Endothelial cell of umbilical vein (primary cell): Measurements from ENCODE around the gene NSD1. TPM values are rescaled to one million over a fixed set of nuclear protein-coding genes. Genes with fewer than 3 reads are reported as not detected.

Experiments
- BruUV-seq: library from RNA; stranded (reverse); fragments of 400-500 nt; replicated peaks from 2 replicates; lab custom pipeline; 2021; lab: Mats Ljungman, UMichigan
- CTCF ChIA-PET: fragments of 300-600, 350-600 bp; sonication (Branson Sonifier 250); formaldehyde crosslinking; loops from one replicate; lab custom pipeline; 2021; ENCODE audit warnings: antibody characterized with exemption, inconsistent platforms; lab: Charles Lee
- POLR2A ChIA-PET: fragments of 300-600, 350-600 bp; sonication (Branson Sonifier 250); formaldehyde crosslinking; loops from one replicate; lab custom pipeline; 2021; ENCODE audit warnings: antibody characterized with exemption, inconsistent platforms; lab: Charles Lee
- DNase-seq: peaks from one replicate; pipeline ENCODE4 v3.0.0-alpha.2; 2011; ENCODE audit warnings: low read depth, low spot score
- FAIRE-seq: peaks from 2 replicates; lab custom pipeline; 2011; peaks lifted over from hg19 to GRCh38; lab: Jason Lieb, UNC
- H2AFZ ChIP-seq: 2 replicates; pipeline ENCODE4 v1.6.0; 2012; ENCODE audit warnings: low read depth, low read length, control low read depth, inconsistent platforms
- H3K27ac ChIP-seq: 2 replicates; pipeline ENCODE4 v1.5.1; 2011; ENCODE audit warnings: low read depth, mild to moderate bottlenecking, control low read depth, low read length, moderate library complexity; ENCODE audit not compliant: insufficient read depth
- H3K27me3 ChIP-seq, 2 experiments: 2 replicates each; pipeline versions ENCODE4 v1.6.0 to v1.6.1; 2011; ENCODE audit warnings: low read length in 2 of 2, mixed read lengths in 1 of 2; ENCODE audit not compliant: control insufficient read depth in 2 of 2, insufficient read depth in 2 of 2
- H3K36me3 ChIP-seq, 2 experiments: 2 replicates in 1 of 2; 3 replicates in 1 of 2; pipeline ENCODE4 v1.5.1; 2011; ENCODE audit warnings: low read length in 2 of 2, mild to moderate bottlenecking in 1 of 2, moderate library complexity in 1 of 2; ENCODE audit not compliant: control insufficient read depth in 2 of 2, insufficient read depth in 2 of 2; ENCODE audit errors: extremely low read depth in 1 of 2
- H3K4me1 ChIP-seq: 3 replicates; pipeline ENCODE4 v1.5.1; 2011; ENCODE audit warnings: mild to moderate bottlenecking, low read length; ENCODE audit not compliant: control insufficient read depth, insufficient read depth; ENCODE audit errors: extremely low read depth
- H3K4me2 ChIP-seq: 2 replicates; pipeline ENCODE4 v1.6.1; 2011; ENCODE audit warnings: low read length, control low read depth, mixed read lengths; ENCODE audit not compliant: insufficient read depth
- H3K4me3 ChIP-seq, 3 experiments: fragments of 200-600 bp in 1 of 3; sonication (generic), shearing (Covaris generic) in 1 of 3; replicated peaks in 1 of 3; 2 replicates each; pipeline ENCODE4 v1.5.1; 2011 to 2016; ENCODE audit warnings: control low read depth in 3 of 3, low read length in 3 of 3, mild to moderate bottlenecking in 2 of 3, inconsistent platforms in 1 of 3, low read depth in 1 of 3, moderate library complexity in 1 of 3; ENCODE audit not compliant: insufficient read depth in 1 of 3
- H3K79me2 ChIP-seq: 2 replicates; pipeline ENCODE4 v1.6.0; 2012; ENCODE audit warnings: low read length, inconsistent platforms; ENCODE audit not compliant: control insufficient read depth, insufficient read depth
- H3K9ac ChIP-seq: replicated peaks from 2 replicates; pipeline ENCODE3; 2011; ENCODE audit warnings: low read length, control low read depth; ENCODE audit not compliant: insufficient read depth; ENCODE audit errors: extremely low read depth
- H3K9me1 ChIP-seq: replicated peaks from 3 replicates; pipeline ENCODE4 v1.6.0; 2011; ENCODE audit warnings: mild to moderate bottlenecking, low read length; ENCODE audit not compliant: control insufficient read depth, insufficient read depth; ENCODE audit errors: extremely low read depth
- H3K9me3 ChIP-seq: replicated peaks from 2 replicates; pipeline ENCODE4 v1.5.1; 2012; ENCODE audit warnings: low read length, inconsistent platforms; ENCODE audit not compliant: control insufficient read depth, insufficient read depth
- H4K20me1 ChIP-seq: replicated peaks from 2 replicates; pipeline ENCODE3; 2011; ENCODE audit warnings: mild to moderate bottlenecking, low read length; ENCODE audit not compliant: control insufficient read depth, insufficient read depth; ENCODE audit errors: extremely low read depth
- EZH2 ChIP-seq: IDR thresholded peaks from 2 replicates; pipeline ENCODE4 v1.6.1; 2012; ENCODE audit warnings: borderline replicate concordance, low read depth, mild to moderate bottlenecking, moderate library complexity, low read length, inconsistent platforms; ENCODE audit not compliant: severe bottlenecking
- FOS ChIP-seq: IDR thresholded peaks from 2 replicates; pipeline ENCODE4 v1.6.1; 2011; ENCODE audit warnings: mild to moderate bottlenecking, low read length, moderate library complexity, borderline replicate concordance; ENCODE audit not compliant: insufficient read depth
- GATA2 ChIP-seq: IDR thresholded peaks from 2 replicates; pipeline ENCODE4 v1.7.0; 2011; ENCODE audit warnings: low read depth, mild to moderate bottlenecking, moderate library complexity, mixed read lengths, low read length; ENCODE audit not compliant: insufficient read length, insufficient read depth
- JUN ChIP-seq: IDR thresholded peaks from 2 replicates; pipeline ENCODE4 v1.6.1; 2011; ENCODE audit warnings: borderline replicate concordance, low read depth; ENCODE audit not compliant: insufficient read length, insufficient read depth
- MYC ChIP-seq: IDR thresholded peaks from one replicate; pipeline ENCODE4 v1.6.1; 2011; ENCODE audit warnings: mild to moderate bottlenecking, low read depth, low read length
- POLR2A ChIP-seq: IDR thresholded peaks from 2 replicates; pipeline ENCODE4 v1.6.1; 2012; ENCODE audit warnings: low read depth, mild to moderate bottlenecking, control low read depth, low read length
- POLR2AphosphoS5 ChIP-seq: IDR thresholded peaks from 2 replicates; pipeline ENCODE4 v1.6.1; 2012; ENCODE audit warnings: low read depth, mild to moderate bottlenecking, control low read depth, low read length, moderate library complexity; ENCODE audit not compliant: insufficient read depth
- dilution Hi-C: fragments of 300-500 bp; cut with MboI; formaldehyde crosslinking; loops from one replicate; pipeline ENCODE4 v1.15.0; 2019; ENCODE audit warnings: low sequenced_read_pairs; ENCODE audit not compliant: extremely low pct_ligation_motif_present
- intact Hi-C: fragments of 100-400 bp; cut with micrococcal nuclease; formaldehyde crosslinking; loops from one replicate; pipeline ENCODE4 v1.10.0; 2022
- polyA plus RNA-seq, 4 experiments: library from polyadenylated mRNA; depleted of rRNA in 3 of 4; stranded (reverse) in 3 of 4; unstranded in 1 of 4; fragments of >200 nt; gene quantifications; 2 replicates each; pipeline versions ENCODE4 v1.2.1 to v1.2.3, GENCODE V29; 2011 to 2012; ENCODE audit warnings: missing spikeins in 1 of 4
- total RNA-seq: library from RNA; stranded (reverse); gene quantifications from 2 replicates; pipeline ENCODE4 v1.2.3, GENCODE V29; 2021
- TF ChIP-seq, protein P1 (sequence below), 2 donors: IDR thresholded peaks; 1 replicate in 1 of 2; 2 replicates in 1 of 2; pipeline ENCODE4 v1.5.1; 2011; ENCODE audit warnings: low read length in 2 of 2, mild to moderate bottlenecking in 2 of 2, moderate library complexity in 2 of 2, control low read depth in 1 of 2, inconsistent platforms in 1 of 2, low read depth in 1 of 2; ENCODE audit not compliant: insufficient read depth in 1 of 2; ENCODE audit errors: extremely low read depth in 1 of 2
- TF ChIP-seq, protein P2 (sequence below): IDR thresholded peaks from 2 replicates; pipeline ENCODE4 v1.6.1; 2011; ENCODE audit not compliant: insufficient read depth, insufficient read length

The NSD1 gene
- total and polyA plus RNA-seq, 2 donors (not counting 3 experiments of a cell fraction or from before 2014, with no cell fraction given), result 14.4 to 90.4 TPM

DNA sequence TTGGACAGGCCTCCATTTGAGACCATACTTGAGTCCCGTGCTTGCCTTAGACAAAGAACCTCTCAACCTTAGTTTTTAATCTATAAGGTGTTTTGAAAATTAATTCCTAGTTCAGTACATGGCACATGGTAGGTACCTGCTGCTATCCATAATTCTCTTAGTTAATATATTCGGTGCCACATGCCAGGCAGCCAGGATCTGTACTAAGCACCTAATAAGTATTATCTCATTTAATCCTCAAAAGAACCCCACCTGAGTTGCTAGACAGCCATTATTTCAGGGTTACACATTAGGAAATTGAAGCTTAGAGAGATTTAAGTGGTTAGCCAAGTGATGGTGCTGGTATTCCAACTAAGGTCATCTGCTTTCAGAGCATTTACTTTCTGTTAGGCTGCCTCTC lies 29.9 kb downstream of the NSD1 start:
- Histone ChIP-seq H3K36me3 (peaks cover 0 to 3% of the 10 kb centered on the region in 2 experiments), H3K9me3 (no peaks in the 10 kb centered on the region), H3K9ac (no peak overlapping the region), H3K4me1 (no peaks in the 10 kb centered on the region), H3K27ac (no peak overlapping the region), H3K4me2 (no peak overlapping the region), H3K4me3 (no peak overlapping the region), H4K20me1 (no peaks in the 10 kb centered on the region), H2AFZ (no peak overlapping the region), H3K79me2 (peaks cover 69% of the 10 kb centered on the region), H3K9me1 (no peaks in the 10 kb centered on the region), H3K27me3 (no peaks in the 10 kb centered on the region)
- DNase-seq (no peak), FAIRE-seq (no peak)
- TF ChIP-seq POLR2AphosphoS5, result no peak
- no peak for TF ChIP-seq JUN
- TF ChIP-seq, protein P1, sequence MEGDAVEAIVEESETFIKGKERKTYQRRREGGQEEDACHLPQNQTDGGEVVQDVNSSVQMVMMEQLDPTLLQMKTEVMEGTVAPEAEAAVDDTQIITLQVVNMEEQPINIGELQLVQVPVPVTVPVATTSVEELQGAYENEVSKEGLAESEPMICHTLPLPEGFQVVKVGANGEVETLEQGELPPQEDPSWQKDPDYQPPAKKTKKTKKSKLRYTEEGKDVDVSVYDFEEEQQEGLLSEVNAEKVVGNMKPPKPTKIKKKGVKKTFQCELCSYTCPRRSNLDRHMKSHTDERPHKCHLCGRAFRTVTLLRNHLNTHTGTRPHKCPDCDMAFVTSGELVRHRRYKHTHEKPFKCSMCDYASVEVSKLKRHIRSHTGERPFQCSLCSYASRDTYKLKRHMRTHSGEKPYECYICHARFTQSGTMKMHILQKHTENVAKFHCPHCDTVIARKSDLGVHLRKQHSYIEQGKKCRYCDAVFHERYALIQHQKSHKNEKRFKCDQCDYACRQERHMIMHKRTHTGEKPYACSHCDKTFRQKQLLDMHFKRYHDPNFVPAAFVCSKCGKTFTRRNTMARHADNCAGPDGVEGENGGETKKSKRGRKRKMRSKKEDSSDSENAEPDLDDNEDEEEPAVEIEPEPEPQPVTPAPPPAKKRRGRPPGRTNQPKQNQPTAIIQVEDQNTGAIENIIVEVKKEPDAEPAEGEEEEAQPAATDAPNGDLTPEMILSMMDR (IDR thresholded peaks at IDR 0.05; ENCODE audit: extremely low read depth in 1 of 2, insufficient read depth in 1 of 2, low read depth in 1 of 2, low read length in 2 of 2), result no peak
- no peak for TF ChIP-seq FOS
- no peak for TF ChIP-seq GATA2
- no peak for TF ChIP-seq POLR2A
- TF ChIP-seq EZH2, result no peak
- no peak for TF ChIP-seq MYC
- TF ChIP-seq, protein P2, sequence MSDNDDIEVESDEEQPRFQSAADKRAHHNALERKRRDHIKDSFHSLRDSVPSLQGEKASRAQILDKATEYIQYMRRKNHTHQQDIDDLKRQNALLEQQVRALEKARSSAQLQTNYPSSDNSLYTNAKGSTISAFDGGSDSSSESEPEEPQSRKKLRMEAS, result no peak
- CTCF ChIA-PET, result interaction anchor here (0.7 kb wide), 1 partner anchor 1088 kb away, joined by 3 read pairs; no protein-coding TSS in a partner anchor
- no TSS peak for BruUV-seq
- dilution Hi-C loops, result no loop called here
- intact Hi-C loops, result no loop called here
- POLR2A ChIA-PET, result interaction anchor here (0.5 kb wide), 1 partner anchor 82 kb away, joined by 3 read pairs; no protein-coding TSS in a partner anchor
